ENCODE measurements around the gene PARL.

GRCh38 chr3:183807881-183808280 lies 76.8 kb downstream of the PARL start:
- TF ChIP-seq CTCF (IDR thresholded peaks at IDR 0.05) = no peak
- TF ChIP-seq POLR2A (IDR thresholded peaks at IDR 0.05) = no peak
